Activated T-helper 1 cell treated with Interleukin-2 at 50 U/mL for 16 hours (primary cell): ENCODE results near the gene CCDC74B.
"Not testable (repeated sequence)": the region's sequence is repeated elsewhere in the genome, so short reads cannot be mapped to it uniquely, and the experiment has no call there.

Experiments
- DNase-seq: peaks from one replicate; pipeline ENCODE4 v3.0.0-alpha.2; 2020; ENCODE audit warnings: low read depth

CCDC74B gene

DNA sequence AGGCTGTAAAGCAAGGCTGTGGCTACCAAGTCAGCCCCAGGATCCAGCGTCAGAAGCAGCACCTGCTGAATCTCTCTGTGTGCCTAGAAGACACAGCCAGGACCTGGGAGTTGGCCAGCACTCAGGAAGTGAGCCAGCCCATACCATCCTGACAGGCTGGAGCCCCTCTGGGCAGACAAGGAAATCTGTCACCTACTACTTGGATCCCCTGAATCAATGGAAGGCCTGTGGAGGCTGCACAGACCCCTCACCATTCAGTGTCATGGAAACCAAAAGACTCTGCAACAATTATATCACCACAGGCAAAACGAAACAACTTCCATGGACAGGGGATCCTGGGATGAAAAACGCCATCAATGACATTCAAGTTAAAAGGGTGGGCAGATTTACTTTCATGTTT lies 21.7 kb upstream of the CCDC74B start:
- DNase-seq: not testable (repeated sequence)

DNA sequence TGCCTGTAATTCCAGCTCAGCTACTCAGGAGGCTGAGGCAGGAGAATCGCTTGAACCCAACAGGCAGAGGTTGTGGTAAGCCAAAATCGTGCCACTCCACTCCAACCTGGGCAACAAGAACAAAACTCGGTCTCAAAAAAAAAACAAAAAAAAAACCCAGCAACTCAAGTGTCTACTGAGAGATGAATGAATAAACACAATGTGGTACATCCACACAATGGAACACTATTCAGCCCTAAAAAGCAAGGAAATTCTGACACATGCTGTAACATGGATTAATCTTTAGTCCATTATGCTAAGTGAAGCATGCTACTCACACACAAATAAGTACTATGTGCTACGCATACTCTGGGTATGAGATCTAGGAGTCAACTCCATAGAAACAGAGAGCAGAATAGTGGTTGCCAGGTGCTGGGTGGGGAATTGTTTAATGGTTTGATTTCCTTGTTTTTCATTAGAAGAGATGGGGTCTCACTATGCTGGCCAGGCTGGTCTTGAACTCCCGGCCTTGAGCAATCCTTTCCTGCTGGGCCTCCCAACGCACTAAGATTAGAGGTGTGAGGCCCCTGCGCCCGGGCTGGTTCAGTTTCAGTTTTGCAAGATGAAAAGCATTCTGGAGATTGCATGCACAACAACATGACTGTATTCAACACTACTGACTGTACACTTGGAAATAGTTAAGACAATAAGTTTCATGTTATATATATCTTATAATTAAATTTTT lies 20.5 kb upstream of the CCDC74B start:
- DNase-seq: no peak

DNA sequence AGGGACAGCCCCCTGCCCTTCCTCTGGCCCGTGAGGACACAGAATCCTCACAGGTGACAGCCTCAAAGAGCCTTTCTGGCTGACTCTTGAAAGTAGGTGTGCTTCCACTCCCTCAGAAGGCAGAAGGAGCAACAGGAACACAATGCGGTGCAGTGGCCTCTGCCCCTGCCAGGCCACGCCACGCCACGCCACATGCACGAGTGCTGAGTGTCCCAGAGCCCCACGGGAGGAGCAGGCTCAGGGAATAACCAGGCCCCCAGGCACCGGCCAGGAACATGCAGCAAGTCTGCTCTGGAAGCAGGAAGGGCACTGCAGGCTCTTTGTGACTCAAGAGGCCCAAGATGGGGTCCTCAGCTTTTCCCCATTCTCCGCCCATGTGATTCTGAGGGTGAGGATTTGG lies 18.1 kb upstream of the CCDC74B start:
- DNase-seq: no peak

DNA sequence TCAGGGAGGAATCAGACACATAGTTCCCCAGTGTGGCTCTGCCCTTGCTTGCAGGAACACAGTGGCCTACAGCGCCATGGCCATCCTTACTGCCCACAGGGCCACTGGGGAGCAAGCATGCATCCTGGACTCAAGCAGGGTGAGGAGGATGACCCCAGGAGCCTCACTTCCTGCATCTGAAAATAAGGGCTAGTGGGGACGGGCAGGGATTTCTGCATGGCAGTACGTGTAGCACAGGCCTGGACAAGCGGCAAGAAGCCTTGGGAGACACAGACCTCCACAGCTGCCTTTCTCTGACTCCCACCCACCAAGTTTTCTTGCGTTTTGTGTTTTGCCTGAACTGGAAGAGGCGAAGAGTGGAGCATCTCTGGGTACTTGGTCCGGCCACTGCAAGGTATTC lies 17.6 kb upstream of the CCDC74B start:
- DNase-seq: not testable (repeated sequence)

DNA sequence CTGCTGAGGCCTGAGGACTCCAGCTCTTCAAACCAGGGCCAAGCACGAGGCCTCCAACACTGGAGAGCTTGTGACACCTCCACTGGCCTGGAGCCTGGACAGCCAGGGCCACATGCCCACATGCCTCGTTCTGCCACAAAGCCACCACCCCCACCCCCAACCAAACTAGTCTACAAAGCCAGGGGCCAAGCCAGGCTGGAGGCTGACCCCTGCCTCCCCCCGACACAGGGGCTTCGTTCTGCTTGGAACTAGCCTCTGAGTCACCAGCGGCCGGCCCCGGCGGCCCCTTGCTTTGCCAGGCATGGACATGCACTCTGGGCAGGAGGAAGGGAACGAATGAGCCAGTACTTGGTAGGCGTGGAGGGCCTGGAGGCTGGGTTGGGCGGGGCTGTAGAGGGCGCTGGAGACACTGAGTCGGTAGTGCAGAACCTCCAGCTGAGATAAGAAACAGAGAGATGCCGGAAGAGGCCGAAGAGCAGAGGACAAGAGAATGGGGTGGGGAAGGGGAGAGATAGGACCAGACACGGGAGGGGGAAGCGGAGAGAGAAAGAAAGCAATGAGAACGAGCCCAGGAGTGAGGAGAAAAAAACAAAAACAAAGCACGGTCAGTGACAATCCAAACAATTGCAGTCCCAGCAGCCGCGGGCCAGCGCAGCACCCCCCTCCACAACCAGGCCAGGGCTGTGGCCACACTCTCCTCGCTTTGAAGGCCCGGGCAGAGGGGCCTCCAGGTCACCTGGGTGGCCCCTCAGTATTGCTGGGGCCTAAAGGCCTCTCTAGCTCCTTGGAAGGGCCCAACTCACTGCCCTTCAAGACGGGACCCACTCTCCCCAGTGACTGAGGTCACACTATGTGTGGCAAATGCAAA lies 16.2 kb upstream of the CCDC74B start:
- DNase-seq: not testable (repeated sequence)

DNA sequence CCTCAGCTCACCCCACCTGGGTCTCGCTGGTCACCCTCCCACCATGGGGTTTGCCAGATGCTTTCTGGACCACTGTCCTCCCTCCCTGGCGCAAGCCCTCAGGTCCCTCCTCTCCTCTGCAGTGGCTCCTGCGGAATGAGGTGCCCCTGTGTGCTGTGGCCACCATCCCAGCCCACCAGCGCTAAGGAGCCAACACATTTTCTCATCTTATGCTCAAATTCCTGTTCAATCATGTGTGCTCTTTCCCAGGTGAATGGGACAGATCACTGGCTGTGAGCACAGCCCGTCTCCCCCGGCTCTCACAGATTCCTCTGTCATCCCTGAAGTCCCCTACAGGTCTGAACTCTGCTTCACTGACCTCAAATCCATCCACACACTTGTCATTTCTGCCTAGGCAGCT lies 15.2 kb upstream of the CCDC74B start:
- DNase-seq: no peak

DNA sequence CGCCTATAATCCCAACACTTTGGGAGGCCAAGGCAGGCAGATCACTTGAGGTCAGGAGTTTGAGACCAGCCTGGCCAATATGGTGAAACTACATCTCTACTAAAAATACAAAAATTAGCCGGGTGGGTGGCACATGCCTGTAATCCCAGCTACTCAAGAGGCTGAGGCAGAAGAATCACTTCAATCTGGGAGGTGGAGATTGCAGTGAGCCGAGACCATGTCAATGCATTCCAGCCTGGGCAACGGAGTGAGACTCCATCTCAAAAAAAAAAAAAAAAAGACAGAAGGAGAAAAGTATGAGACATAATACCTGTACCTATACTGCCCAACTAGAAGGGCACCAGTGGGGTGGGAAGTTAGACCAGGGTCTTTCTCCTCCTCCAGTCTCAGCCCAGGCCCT lies 14.5 kb upstream of the CCDC74B start:
- not testable (repeated sequence) for DNase-seq

DNA sequence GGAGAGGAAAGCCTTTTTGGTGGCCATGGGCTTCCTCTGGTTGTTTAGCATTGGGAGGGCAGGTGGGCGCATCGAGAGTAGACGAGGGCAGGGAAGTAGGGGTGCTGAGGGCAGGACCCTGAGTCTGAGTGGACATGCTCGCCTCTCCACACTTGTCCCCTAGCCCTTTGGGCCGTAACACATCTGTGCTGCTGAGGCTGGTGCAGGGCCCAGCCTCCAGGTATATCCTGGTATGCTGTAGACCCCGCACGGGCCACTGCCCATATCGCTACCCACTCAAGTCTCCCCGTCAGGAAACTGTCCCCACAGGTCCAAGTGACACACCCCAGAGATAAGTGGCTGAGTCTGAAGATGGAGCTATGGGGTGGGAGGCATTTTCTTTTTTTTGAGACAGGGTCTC lies 13.7 kb upstream of the CCDC74B start:
- no peak for DNase-seq

DNA sequence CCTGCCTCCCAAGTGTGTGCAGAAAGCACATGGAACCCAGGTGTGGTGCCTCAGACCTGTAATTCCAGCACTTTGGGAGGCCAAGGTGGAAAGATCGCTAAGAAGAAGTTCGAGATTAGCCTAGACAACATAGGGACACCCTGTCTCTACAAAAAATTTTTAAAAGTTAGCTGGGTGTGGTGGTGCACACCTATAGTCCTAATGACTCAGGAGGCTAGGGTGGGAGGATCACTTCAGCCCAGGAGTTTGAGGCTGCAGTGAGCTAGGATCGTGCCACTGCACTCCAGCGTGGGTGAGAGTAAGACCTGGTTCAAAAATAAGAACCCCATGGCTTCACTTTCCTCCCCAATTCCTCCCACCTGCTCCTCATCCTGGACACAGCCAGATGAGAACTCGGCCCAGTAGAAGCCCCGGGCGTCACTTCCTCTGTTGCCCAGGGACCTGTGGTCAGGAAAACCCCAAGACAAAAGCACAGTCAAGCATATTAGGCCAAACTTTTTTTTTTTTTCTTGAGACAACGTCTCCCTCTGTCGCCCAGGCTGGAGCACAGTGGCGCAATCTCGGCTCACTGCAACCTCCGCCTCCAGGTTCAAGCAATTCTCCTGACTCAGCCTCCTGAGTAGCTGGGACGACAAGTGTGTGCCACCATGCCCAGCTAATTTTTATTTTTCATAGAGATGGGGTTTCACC lies 13.1 kb upstream of the CCDC74B start:
- not testable (repeated sequence) for DNase-seq

DNA sequence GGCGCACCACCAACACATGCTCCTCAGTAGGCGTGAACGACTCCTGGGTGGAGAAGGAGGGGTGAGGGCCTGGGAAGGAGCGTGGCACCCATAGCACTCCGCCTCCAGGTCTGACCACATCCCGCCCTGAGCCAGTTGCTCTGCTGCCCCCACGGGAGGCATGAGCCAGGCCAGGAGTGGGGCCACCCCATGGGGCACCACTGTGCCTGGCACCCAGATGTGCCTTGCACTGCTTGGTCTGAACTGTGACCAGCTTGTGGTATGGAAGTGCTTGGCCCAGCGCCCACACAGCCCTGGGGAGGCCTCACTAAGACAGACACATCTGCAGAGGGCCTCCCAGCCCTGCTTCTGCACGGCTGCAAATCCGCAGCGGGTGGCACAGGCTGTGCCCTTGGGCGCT lies 12.4 kb upstream of the CCDC74B start:
- DNase-seq: not testable (repeated sequence)

DNA sequence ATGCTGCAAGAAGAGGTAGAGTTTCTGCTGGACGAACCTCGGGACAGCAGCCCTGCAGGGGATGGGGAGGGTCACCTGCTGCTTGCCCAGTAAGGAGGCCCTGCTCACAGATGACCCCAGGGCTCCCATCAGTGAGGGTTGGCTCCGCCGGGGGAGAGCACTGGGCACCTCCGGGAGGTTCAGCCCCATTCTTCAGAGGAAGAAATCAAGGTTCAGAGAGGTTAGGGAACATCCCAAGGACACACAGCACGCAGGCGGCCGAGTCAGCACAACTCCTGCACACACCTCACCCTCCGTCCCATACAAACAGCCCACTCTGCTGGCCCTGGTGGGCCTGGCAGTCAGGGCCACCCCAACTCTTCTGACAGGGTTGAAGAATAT lies 11.7 kb upstream of the CCDC74B start:
- DNase-seq: no peak

DNA sequence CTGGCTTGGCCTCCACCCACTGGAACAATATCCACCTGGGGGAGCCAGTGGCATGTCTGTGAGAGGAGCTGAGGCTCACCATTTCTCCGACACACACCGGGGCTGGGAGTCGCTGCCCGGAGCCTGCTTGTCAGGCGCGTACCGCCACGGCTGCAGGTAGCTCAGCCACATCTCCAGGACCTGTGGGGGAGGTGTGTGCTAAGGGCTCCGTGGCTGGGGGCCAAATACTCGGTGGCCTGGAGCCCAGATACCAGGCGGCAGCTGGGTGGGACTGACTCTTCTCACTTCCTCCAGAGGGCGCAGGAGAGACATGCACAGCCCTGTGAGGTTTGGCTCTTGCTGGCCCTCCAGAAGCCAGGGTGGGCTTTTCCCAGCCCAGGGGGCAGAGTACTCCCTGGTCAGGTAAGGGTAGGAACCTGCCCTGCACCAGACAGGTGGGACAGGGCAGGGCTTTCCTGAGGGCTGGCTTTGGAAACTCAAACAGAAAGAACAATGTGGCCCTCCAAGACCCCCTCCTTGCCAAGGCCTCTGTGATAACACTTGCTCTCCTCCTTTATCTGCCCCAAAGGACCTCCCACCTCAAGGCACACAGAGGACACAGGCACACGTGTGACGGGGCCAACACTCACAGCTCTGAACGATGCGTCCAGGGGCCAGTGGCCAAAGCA lies 11.2 kb upstream of the CCDC74B start:
- not testable (repeated sequence) for DNase-seq

DNA sequence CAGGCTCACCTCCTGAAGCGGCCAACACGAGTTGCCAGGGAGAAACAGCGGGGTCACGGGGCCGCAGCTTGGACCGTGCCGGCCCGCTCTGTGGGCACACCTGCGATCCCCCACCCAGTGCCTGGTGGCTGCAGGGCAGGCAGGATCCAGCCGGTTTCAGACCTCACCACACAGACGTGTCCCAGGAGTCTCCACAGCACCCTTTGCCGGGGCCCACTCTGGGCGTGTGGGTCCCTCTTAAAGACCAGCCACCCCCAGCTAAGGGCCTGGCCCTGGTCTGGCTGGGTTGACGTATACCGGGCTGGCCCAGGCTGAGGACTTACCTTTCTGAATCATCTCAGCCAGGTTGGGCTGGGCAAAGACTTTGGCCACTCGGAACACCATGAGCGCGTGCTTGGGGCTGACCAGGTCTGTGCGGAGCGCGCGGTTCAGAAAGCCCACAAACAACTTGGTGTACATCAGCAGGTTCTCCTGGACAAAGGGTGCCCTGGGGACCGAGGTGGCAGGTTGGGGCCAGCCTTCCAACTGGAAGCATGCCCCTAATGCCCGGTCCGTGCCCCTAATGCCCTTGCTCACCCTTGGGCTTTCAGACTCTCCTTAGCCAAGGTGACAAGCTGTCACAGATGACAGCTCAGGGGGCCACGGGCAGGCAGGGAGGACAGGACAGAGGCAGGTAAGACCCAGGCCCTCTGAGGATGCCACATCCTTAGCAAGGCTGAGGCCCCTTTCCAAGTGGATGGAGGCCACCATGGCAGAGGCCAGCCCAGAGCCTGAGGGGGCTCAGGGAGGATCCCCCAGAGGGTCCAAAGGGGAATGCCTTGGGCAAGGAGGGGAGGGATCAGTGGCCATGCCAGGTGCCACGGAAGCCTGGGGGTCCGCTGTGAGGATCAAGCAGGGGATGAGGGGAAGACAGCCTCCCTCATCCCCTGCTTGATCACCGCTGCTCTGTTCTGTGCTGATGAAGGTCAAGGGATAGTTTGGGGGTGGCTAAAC lies 10.2 kb upstream of the CCDC74B start:
- DNase-seq: no peak

DNA sequence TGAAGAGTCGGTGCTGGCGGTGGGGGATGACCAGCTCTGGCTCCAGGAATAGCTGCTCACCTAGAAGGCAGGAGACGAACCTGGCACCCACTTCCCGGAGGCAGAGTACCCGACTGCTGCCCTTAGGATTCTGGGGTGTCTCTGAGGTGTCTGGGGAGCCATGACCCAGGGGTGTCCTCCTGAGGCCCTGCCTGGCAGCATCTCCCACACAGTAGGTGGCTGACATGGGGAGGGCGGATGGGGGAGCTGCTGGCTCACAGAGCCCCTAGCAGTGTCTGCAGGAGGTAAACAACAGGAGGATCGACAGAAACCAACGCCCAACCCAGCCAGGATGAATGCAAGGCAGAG lies 9.5 kb upstream of the CCDC74B start:
- DNase-seq: not testable (repeated sequence)

DNA sequence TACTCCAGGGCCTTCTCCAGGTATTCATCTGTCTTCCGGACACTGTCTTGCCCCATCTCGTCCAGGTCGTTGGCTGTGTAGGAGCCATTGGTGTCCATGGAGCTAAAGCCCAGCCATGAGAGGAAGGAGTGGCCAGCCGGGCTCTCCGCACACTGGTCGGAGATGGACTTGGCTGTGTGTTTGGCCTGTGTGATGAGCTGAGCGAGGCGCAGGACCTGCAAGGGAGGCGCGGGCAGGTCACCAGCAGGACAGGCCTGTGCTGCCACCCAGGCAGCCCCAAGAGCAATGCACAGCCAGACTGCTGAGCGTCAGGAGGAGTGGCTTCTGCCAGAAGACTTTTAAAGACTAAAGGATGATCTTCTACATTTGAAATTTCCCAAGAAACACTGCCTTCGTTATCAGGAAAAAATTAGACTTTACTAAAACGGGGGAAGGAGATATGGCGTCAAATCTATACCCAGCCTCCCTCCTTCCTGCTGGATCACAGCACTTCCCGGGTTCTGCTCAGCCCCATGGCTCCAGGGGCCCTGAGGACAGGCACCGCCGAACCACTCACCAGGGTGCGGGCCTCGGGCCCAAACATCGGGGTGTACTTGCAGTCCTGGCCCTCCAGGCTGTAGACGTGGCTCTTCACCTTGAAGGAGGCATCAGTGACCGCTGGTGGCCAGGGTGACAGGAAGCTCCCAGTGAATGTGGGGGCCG lies 9.0 kb upstream of the CCDC74B start:
- DNase-seq: not testable (repeated sequence)

DNA sequence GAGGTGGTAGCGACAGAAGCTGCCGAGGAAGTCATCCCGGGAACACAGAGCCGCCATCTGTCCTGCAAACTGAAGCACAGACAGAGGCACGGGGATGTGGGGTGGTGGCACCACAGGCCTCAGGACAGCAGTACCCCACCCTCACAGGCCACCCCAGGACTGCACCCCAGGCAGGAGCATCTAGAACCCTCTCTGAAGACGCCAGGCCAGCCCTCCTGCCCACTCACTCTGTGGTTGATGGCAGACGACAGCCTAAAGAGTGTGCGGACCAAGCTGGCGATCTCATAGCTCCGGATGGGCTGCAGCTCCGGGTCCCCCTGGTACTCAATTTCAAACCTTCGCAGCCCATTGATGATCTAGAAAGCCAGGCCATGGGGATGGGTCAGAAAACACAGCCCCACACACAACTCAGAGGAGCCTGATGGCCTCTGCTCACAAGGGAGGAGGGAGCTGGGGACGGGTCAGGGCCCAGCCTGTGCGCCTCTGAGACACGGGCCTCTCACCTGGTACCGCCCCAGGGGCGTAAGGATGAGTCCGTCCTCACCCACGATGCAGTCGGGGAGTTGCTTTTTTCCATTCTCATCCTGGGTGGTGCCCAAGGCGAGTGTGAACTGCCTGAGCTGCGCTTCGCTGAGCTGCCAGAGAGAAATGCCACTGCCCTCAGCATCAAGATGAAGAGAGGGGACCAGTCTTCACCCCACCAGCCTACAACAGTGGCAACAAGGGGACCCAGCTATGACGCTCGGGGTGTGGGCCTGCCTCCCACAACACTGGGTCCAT lies 8.1 kb upstream of the CCDC74B start:
- DNase-seq: no peak

DNA sequence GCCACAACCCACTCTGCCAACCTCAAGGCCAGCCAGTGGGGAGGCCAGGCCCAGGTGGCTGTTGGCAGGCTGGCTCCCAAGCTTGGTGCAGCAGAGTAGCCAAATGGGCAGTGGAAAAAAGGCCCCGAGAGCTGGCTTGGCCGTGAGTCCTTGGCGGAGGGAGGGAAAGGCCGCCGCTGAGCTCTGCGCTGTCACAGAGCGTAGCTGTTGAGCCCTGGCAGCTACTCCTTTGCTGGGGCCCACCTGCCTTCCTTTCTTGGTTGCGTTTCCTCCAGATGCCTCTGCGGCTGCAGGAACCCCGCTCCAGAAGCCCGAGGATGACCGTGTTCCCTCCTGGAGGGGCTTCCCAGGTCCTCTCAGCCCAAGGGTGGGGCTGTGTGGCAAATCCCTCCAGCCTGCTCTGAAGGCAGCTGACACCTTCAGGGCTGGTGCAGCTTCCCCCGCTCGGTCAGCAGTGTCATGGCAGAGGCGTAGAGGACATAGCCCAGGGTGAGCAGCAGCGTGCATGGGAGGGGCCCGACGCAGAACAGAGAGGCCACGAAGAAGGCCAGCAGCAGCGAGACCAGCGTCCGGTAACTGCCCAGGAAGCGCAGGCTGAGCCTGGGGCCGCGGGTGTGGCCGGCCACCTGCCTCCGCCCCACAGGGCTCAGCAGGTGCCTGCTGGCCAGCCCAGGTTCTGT lies 7.4 kb upstream of the CCDC74B start:
- not testable (repeated sequence) for DNase-seq

DNA sequence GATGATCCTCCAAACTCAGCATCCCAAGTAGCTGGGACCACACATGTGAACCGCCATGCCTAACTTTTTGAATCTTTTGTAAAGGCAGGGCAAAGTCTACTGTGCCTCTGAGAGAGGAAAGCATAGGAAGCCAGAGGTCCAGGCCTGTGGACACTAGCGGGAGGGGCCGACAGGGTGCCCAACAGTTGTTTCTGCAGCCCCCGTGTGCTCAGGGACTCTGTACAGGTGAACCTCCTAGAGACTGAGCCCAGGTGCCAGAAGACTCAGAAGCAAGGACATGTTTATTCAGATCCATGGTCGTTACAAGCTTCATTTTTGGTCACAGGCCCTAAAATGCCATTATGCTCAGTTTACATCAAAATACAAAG lies 6.2 kb upstream of the CCDC74B start:
- not testable (repeated sequence) for DNase-seq
